Sigmoid colon (tissue), 7 donors: Measurements from ENCODE around the gene TEX53. TPM values are rescaled to one million over a fixed set of nuclear protein-coding genes. Genes with fewer than 3 reads are reported as not detected.

Source experiments
- DNase-seq: peaks from one replicate; pipeline ENCODE4 v3.0.0-alpha.2; 2019
- H3K27ac ChIP-seq, 4 donors: fragments of 200-600 bp; sonication (generic); one replicate each; pipeline ENCODE4 v1.5.1; 2016 to 2019; ENCODE audit warnings: mild to moderate bottlenecking in 1 of 4
- H3K27me3 ChIP-seq, 3 donors: fragments of 200-600 bp; sonication (generic); one replicate each; pipeline ENCODE4 v1.5.1; 2019; ENCODE audit warnings: mild to moderate bottlenecking in 1 of 3
- H3K36me3 ChIP-seq, 4 donors: fragments of 200-600 bp; sonication (generic); one replicate each; pipeline ENCODE4 v1.5.1; 2016 to 2019
- H3K4me1 ChIP-seq, 4 donors: fragments of 200-600 bp; sonication (generic); one replicate each; pipeline ENCODE4 v1.5.1; 2017 to 2019
- H3K4me3 ChIP-seq, 4 donors: fragments of 200-600 bp; sonication (generic); one replicate each; pipeline ENCODE4 v1.5.1; 2017 to 2019; ENCODE audit warnings: mild to moderate bottlenecking in 2 of 4, moderate library complexity in 1 of 4
- H3K9me3 ChIP-seq, 4 donors: fragments of 200-600 bp in 3 of 4; sonication (generic) in 3 of 4; one replicate each; pipeline versions ENCODE4 v1.5.1 to v1.6.1; 2013 to 2019
- EP300 ChIP-seq, 4 donors: sonication (generic); formaldehyde crosslinking; IDR thresholded peaks; one replicate each; pipeline ENCODE4 v1.6.1; 2017; ENCODE audit warnings: antibody characterized with exemption in 4 of 4
- POLR2A ChIP-seq, 2 donors: fragments of 450-650 bp; IDR thresholded peaks; one replicate each; pipeline ENCODE4 v1.6.1; 2016; ENCODE audit warnings: antibody characterized with exemption in 2 of 2, mild to moderate bottlenecking in 2 of 2, moderate library complexity in 2 of 2
- POLR2AphosphoS5 ChIP-seq, 4 donors: sonication (generic); formaldehyde crosslinking; IDR thresholded peaks; one replicate each; pipeline ENCODE4 v1.6.1; 2017; ENCODE audit warnings: antibody characterized with exemption in 4 of 4
- WGBS, 2 donors: extraction: QIAGEN DNeasy Blood & Tissue Kit; methylation state at CpG; one replicate each; pipeline ENCODE4 v1.1.7; 2013; 5-methylcytosine and 5-hydroxymethylcytosine counted together
- intact Hi-C: fragments of 100-400 bp; cut with DNase I; formaldehyde crosslinking; loops from one replicate; pipeline ENCODE4 v1.15.1; 2023
- polyA plus RNA-seq, 3 donors: library from polyadenylated mRNA; stranded (reverse); fragments of 200-250 nt; gene quantifications; one replicate each; pipeline ENCODE4 v1.2.3, GENCODE V29; 2013
- total RNA-seq, 4 donors: library from RNA; depleted of rRNA; stranded (reverse); fragments of >200 nt; gene quantifications; one replicate each; pipeline ENCODE4 v1.1.0, GENCODE V29; 2016
- TF ChIP-seq, protein P1 (sequence below), 4 experiments: fragments of 450-650 bp in 3 of 4; fragments of 200-600 bp in 1 of 4; IDR thresholded peaks; one replicate each; pipeline ENCODE4 v1.5.1; 2016 to 2019; ENCODE audit warnings: antibody characterized with exemption in 4 of 4, mild to moderate bottlenecking in 3 of 4, moderate library complexity in 2 of 4
- donor health status: healthy with polysubstance abuse.
- donor health status: Bipolar disorder and iron deficiency.
- donor health status: healthy.

TEX53 gene
- total and polyA plus RNA-seq, 7 donors, result not detected

DNA sequence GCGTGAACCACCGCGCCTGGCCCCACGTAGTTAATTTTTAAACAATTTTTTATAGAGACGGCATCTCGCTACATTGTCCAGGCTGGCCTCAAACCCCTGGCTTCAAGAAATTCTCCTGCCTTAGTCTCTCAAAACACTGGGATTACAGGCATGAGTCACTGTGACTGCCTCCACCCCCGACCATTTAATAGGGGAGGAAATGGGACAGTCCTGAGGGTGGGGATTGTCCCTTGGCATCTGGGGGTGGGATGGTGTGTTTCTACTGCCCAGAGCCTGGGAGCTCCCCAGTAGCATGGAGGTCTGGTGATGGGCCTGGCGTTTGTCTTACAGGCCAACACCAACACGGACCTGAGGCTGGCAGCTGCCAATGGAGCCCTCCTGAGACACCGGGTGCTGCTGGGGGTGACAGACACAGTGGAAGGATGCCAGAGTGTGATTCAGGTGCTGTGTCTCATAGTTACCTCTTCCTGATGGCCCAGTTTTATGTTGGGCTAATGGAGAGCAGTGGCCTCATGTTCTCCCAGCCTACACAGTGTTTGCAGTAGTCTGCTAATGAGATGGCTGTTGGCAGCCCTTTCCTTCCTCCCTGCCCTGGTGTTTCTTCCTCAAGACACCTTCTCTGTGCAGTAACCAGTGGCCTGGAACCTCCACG lies 24.0 kb downstream of the TEX53 start:
- H3K27me3 ChIP-seq, result no peaks in the 10 kb centered on the region
- intact Hi-C loops, result no loop called here
- no peak overlapping the region for H3K4me3 ChIP-seq
- no peaks in the 10 kb centered on the region for H3K4me1 ChIP-seq
- TF ChIP-seq EP300 (IDR thresholded peaks at IDR 0.05), result no peak
- no peak for TF ChIP-seq POLR2AphosphoS5 (IDR thresholded peaks at IDR 0.05)
- TF ChIP-seq POLR2A (IDR thresholded peaks at IDR 0.05), result no peak
- TF ChIP-seq, protein P1, sequence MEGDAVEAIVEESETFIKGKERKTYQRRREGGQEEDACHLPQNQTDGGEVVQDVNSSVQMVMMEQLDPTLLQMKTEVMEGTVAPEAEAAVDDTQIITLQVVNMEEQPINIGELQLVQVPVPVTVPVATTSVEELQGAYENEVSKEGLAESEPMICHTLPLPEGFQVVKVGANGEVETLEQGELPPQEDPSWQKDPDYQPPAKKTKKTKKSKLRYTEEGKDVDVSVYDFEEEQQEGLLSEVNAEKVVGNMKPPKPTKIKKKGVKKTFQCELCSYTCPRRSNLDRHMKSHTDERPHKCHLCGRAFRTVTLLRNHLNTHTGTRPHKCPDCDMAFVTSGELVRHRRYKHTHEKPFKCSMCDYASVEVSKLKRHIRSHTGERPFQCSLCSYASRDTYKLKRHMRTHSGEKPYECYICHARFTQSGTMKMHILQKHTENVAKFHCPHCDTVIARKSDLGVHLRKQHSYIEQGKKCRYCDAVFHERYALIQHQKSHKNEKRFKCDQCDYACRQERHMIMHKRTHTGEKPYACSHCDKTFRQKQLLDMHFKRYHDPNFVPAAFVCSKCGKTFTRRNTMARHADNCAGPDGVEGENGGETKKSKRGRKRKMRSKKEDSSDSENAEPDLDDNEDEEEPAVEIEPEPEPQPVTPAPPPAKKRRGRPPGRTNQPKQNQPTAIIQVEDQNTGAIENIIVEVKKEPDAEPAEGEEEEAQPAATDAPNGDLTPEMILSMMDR (IDR thresholded peaks at IDR 0.05), result no peak
- DNase-seq, result no peak
- WGBS, 2 donors, result 87 to 91% methylated on average over 11 of the region's 11 CpGs
- peaks cover 31 to 99% (median 48%) of the 10 kb centered on the region in 4 donors for H3K36me3 ChIP-seq
- no peaks in the 10 kb centered on the region for H3K9me3 ChIP-seq
- H3K27ac ChIP-seq, result no peak overlapping the region

- TF ChIP-seq POLR2A (IDR thresholded peaks at IDR 0.05), result no peak
- Histone ChIP-seq H3K4me1 (no peaks in the 10 kb centered on the region), H3K27ac (no peak overlapping the region), H3K27me3 (no peaks in the 10 kb centered on the region), H3K9me3 (no peaks in the 10 kb centered on the region), H3K4me3 (no peak overlapping the region), H3K36me3 (peaks cover 30 to 98% (median 53%) of the 10 kb centered on the region in 4 donors)
- DNase-seq, result no peak
- intact Hi-C loops, result no loop called here
- WGBS, 2 donors, result 0% methylated on average over 2 of the region's 2 CpGs
Observed at GRCh38 chr9:114631166-114631565, 26.4 kb downstream of the TEX53 start.

GRCh38 chr9:114629563-114630090 lies 28.0 kb downstream of the TEX53 start:
- intact Hi-C loops, result no loop called here
- DNase-seq, result no peak
- WGBS, 2 donors, result 81 to 90% methylated on average over 7 of the region's 7 CpGs

DNA sequence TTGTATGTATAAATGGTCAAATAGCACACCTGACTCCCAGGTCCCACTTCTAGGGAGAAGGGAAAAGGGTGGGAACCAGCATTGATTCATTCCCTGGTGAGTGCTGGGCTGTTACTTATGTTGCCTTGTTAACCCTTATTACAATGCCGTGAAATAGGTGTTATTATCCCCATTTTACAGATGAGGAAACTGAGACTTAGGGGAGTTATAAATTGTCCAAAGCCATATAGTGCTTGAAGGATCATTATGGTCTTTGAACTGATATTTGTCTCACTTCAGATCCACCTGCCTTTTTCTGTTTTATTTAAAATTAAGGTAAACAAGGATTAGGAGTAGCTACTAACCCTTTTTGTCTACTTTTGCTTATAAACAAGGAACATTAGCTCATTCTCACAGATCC lies 30.1 kb downstream of the TEX53 start:
- Histone ChIP-seq H3K27ac (no peak overlapping the region), H3K4me3 (no peak overlapping the region), H3K27me3 (no peaks in the 10 kb centered on the region), H3K9me3 (no peaks in the 10 kb centered on the region), H3K4me1 (peaks cover 0 to 3% (median 2%) of the 10 kb centered on the region in 4 donors), H3K36me3 (peaks cover 30 to 78% (median 39%) of the 10 kb centered on the region in 4 donors)
- no peak for DNase-seq
- TF ChIP-seq, protein P1 (IDR thresholded peaks at IDR 0.05), result no peak
- TF ChIP-seq EP300 (IDR thresholded peaks at IDR 0.05) (no peak), POLR2AphosphoS5 (IDR thresholded peaks at IDR 0.05) (no peak), POLR2A (IDR thresholded peaks at IDR 0.05) (no peak)
- intact Hi-C loops, result no loop called here
- WGBS, 2 donors, result 95 to 98% methylated on average over 1 of the region's 1 CpG

More at GRCh38 chr9:114629563-114630090, 28.0 kb downstream of the TEX53 start:
- Histone ChIP-seq H3K9me3 (no peaks in the 10 kb centered on the region), H3K4me1 (no peaks in the 10 kb centered on the region), H3K27ac (no peak overlapping the region), H3K4me3 (no peak overlapping the region), H3K27me3 (no peaks in the 10 kb centered on the region), H3K36me3 (peaks cover 30 to 91% (median 52%) of the 10 kb centered on the region in 4 donors)
- TF ChIP-seq POLR2A (IDR thresholded peaks at IDR 0.05) (no peak), POLR2AphosphoS5 (IDR thresholded peaks at IDR 0.05) (no peak), EP300 (IDR thresholded peaks at IDR 0.05) (no peak)
- TF ChIP-seq, protein P1 (IDR thresholded peaks at IDR 0.05), result no peak

GRCh38 chr9:114626415-114627020 lies 31.1 kb downstream of the TEX53 start:
- no peak for DNase-seq
- intact Hi-C loops, result no loop called here
- Histone ChIP-seq H3K27me3 (no peaks in the 10 kb centered on the region), H3K4me1 (peaks cover 0 to 13% (median 9%) of the 10 kb centered on the region in 4 donors), H3K36me3 (peaks cover 29 to 68% (median 36%) of the 10 kb centered on the region in 4 donors), H3K4me3 (no peak overlapping the region), H3K27ac (no peak overlapping the region), H3K9me3 (no peaks in the 10 kb centered on the region)
- WGBS, 2 donors, result 95% methylated on average over 4 of the region's 4 CpGs
- no peak for TF ChIP-seq EP300 (IDR thresholded peaks at IDR 0.05)
- no peak for TF ChIP-seq POLR2AphosphoS5 (IDR thresholded peaks at IDR 0.05)
- no peak for TF ChIP-seq POLR2A (IDR thresholded peaks at IDR 0.05)
- TF ChIP-seq, protein P1 (IDR thresholded peaks at IDR 0.05), result no peak
